ENCODE data around the gene CACNA2D3. TPM values are rescaled to one million over a fixed set of nuclear protein-coding genes. Genes with fewer than 3 reads are reported as not detected.

Gene CACNA2D3
- polyA plus RNA-seq, 3 donors = 8.3 to 21.5 (median 10.4) TPM

- Mint-ChIP-seq H3K27ac (no peak overlapping the region), H3K27me3 (ENCODE audit: low read depth in 3 of 3) (peaks cover 2 to 14% (median 13%) of the 10 kb centered on the region in 3 donors), H3K4me1 (no peaks in the 10 kb centered on the region), H3K36me3 (no peaks in the 10 kb centered on the region), H3K4me3 (no peak overlapping the region), H3K9me3 (peaks cover 0 to 5% (median 0%) of the 10 kb centered on the region in 7 donors)
- WGBS (ENCODE audit: insufficient coverage) = 100% methylated on average over 4 of the region's 5 CpGs
- no peak for TF ChIP-seq CTCF (IDR thresholded peaks at IDR 0.05)
- Histone ChIP-seq H3K36me3 (replicated peaks in 1 of 2; ENCODE audit: control insufficient read depth in 1 of 2, insufficient read depth in 2 of 2, low read length in 2 of 2) (no peaks in the 10 kb centered on the region), H3K4me1 (ENCODE audit: control insufficient read depth in 1 of 2, insufficient read depth in 2 of 2, low read length in 2 of 2) (no peaks in the 10 kb centered on the region), H3K27me3 (ENCODE audit: control insufficient read depth in 2 of 2, insufficient read depth in 2 of 2, low read length in 2 of 2) (no peaks in the 10 kb centered on the region), H3K4me3 (replicated peaks in 1 of 3; ENCODE audit: low read depth in 2 of 3, low read length in 3 of 3) (no peak overlapping the region), H3K27ac (ENCODE audit: low read depth in 1 of 2, low read length in 2 of 2) (no peak overlapping the region), H2AFZ (ENCODE audit: insufficient read depth, low read depth, low read length, poor library complexity, severe bottlenecking) (no peak overlapping the region), H3K9me3 (replicated peaks in 1 of 2; ENCODE audit: control insufficient read depth in 1 of 2, insufficient read depth in 1 of 2, low read length in 2 of 2) (no peaks in the 10 kb centered on the region), H4K20me1 (ENCODE audit: insufficient read depth, low read length) (no peaks in the 10 kb centered on the region), H3K79me2 (ENCODE audit: insufficient read depth, low read length) (no peaks in the 10 kb centered on the region), H3K4me2 (replicated peaks; ENCODE audit: extremely low read depth, low read length, poor library complexity, severe bottlenecking) (no peak overlapping the region), H3K9ac (ENCODE audit: insufficient read depth, low read length, poor library complexity, severe bottlenecking) (no peak overlapping the region)
- intact Hi-C loops (cut with micrococcal nuclease) = no loop called here
- DNase-seq = no peak
Measured at GRCh38 chr3:54345847-54346375, 223.6 kb downstream of the CACNA2D3 start.

GRCh38 chr3:54347060-54347459 is 224.7 kb downstream of the CACNA2D3 start:
- H3K27ac ChIP-seq (ENCODE audit: low read depth in 1 of 2, low read length in 2 of 2) = no peak overlapping the region
- H3K9me3 ChIP-seq (replicated peaks in 1 of 2; ENCODE audit: control insufficient read depth in 1 of 2, insufficient read depth in 1 of 2, low read length in 2 of 2) = no peaks in the 10 kb centered on the region
- DNase-seq = no peak
- no peak overlapping the region for H3K4me3 ChIP-seq (replicated peaks in 1 of 3; ENCODE audit: low read depth in 2 of 3, low read length in 3 of 3)
- no peak for TF ChIP-seq CTCF (IDR thresholded peaks at IDR 0.05)
- no peaks in the 10 kb centered on the region for H3K4me1 ChIP-seq (ENCODE audit: control insufficient read depth in 1 of 2, insufficient read depth in 2 of 2, low read length in 2 of 2)
- intact Hi-C loops (cut with micrococcal nuclease) = no loop called here
- H3K27me3 ChIP-seq (ENCODE audit: control insufficient read depth in 2 of 2, insufficient read depth in 2 of 2, low read length in 2 of 2) = no peaks in the 10 kb centered on the region
- H3K9ac ChIP-seq (ENCODE audit: insufficient read depth, low read length, poor library complexity, severe bottlenecking) = no peak overlapping the region
- no peak overlapping the region for H3K27ac Mint-ChIP-seq
- no peaks in the 10 kb centered on the region for H3K79me2 ChIP-seq (ENCODE audit: insufficient read depth, low read length)
- H3K36me3 Mint-ChIP-seq = no peaks in the 10 kb centered on the region
- H3K9me3 Mint-ChIP-seq = peaks cover 0 to 5% (median 0%) of the 10 kb centered on the region in 7 donors
- H3K4me3 Mint-ChIP-seq = no peak overlapping the region
- WGBS (ENCODE audit: insufficient coverage) = no CpG with 5 or more reads among the region's 3 CpGs
- H3K36me3 ChIP-seq (replicated peaks in 1 of 2; ENCODE audit: control insufficient read depth in 1 of 2, insufficient read depth in 2 of 2, low read length in 2 of 2) = no peaks in the 10 kb centered on the region
- no peaks in the 10 kb centered on the region for H3K4me1 Mint-ChIP-seq
- H3K27me3 Mint-ChIP-seq (ENCODE audit: low read depth in 3 of 3) = peaks cover 2 to 12% (median 11%) of the 10 kb centered on the region in 3 donors
- no peak overlapping the region for H2AFZ ChIP-seq (ENCODE audit: insufficient read depth, low read depth, low read length, poor library complexity, severe bottlenecking)
- no peaks in the 10 kb centered on the region for H4K20me1 ChIP-seq (ENCODE audit: insufficient read depth, low read length)
- no peak overlapping the region for H3K4me2 ChIP-seq (replicated peaks; ENCODE audit: extremely low read depth, low read length, poor library complexity, severe bottlenecking)

Measured in CD14-positive monocyte (primary cell).